ENCODE data around the gene NBAS.

The NBAS gene

GRCh38 chr2:15145046-15145817 is 415.9 kb downstream of the NBAS start:
- FAIRE-seq (no peak), DNase-seq (ENCODE audit: low spot score) (no peak)

GRCh38 chr2:15142069-15142689 is 419.0 kb downstream of the NBAS start:
- DNase-seq (ENCODE audit: low spot score) (no peak), FAIRE-seq (no peak)

DNA sequence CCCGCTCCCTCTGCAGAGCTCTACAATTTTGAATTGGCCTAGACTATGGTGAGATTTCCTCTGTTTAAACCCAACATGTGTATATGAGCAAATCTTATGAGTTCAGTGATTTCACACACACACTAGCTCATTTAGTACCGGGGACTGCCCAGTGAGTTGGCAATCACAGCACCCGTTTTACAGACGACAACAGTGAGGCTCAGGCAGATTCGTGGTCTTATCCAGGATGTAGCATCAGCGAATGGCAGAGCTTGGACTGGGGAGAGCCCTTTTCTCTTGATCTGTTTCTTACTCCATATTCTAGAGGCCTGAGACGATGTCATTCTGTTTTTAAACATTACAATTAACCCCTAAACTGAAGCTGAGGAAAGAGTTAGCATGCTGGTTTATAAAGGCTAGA is 419.9 kb downstream of the NBAS start:
- no peak for FAIRE-seq

GRCh38 chr2:15136639-15137038 is 424.5 kb downstream of the NBAS start:
- no peak for DNase-seq (ENCODE audit: low spot score)
- no peak for FAIRE-seq

More for the DNA sequence above, 419.9 kb downstream of the NBAS start:
- DNase-seq (ENCODE audit: low spot score): no peak

DNA sequence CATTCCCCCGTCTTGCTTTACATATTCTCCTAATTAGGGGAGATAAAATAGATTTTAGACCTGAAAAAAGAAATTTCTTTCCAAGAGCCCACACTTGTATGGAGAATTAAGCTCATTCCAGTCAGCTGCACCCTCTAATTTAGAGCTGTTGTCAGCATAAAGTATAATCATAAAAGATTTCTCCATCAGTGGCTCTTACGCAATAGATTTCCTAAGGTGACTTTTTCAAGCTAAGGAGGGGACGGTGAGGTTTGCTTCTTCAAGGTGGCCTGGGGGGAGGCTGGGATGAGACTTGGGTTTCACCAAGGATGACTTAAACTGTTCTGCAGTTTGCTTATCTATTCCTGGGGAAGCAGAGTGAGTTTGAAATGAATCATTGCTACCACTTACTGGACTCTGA is 426.2 kb downstream of the NBAS start:
- FAIRE-seq: no peak
- DNase-seq (ENCODE audit: low spot score): no peak

- FAIRE-seq (no peak), DNase-seq (ENCODE audit: low spot score) (no peak)
These were observed 427.7 kb downstream of the NBAS start for GRCh38 chr2:15133461-15133860.

GRCh38 chr2:15128846-15129245 is 432.3 kb downstream of the NBAS start:
- no peak for DNase-seq (ENCODE audit: low spot score)
- no peak for FAIRE-seq

GRCh38 chr2:15127876-15128275 is 433.3 kb downstream of the NBAS start:
- FAIRE-seq (no peak), DNase-seq (ENCODE audit: low spot score) (no peak)

- no peak for FAIRE-seq
- DNase-seq (ENCODE audit: low spot score): no peak
These were observed 433.8 kb downstream of the NBAS start for GRCh38 chr2:15127301-15127700.

GRCh38 chr2:15126373-15126772 is 434.8 kb downstream of the NBAS start:
- FAIRE-seq (no peak), DNase-seq (ENCODE audit: low spot score) (no peak)

- no peak for DNase-seq (ENCODE audit: low spot score)
- FAIRE-seq: no peak
These were observed 438.2 kb downstream of the NBAS start for GRCh38 chr2:15122915-15123314.

- FAIRE-seq (no peak), DNase-seq (ENCODE audit: low spot score) (no peak)
These were observed 440.5 kb downstream of the NBAS start for GRCh38 chr2:15120631-15121030.

- DNase-seq (ENCODE audit: low spot score): no peak
- FAIRE-seq: no peak
These were observed 441.4 kb downstream of the NBAS start for GRCh38 chr2:15119722-15120175.

DNA sequence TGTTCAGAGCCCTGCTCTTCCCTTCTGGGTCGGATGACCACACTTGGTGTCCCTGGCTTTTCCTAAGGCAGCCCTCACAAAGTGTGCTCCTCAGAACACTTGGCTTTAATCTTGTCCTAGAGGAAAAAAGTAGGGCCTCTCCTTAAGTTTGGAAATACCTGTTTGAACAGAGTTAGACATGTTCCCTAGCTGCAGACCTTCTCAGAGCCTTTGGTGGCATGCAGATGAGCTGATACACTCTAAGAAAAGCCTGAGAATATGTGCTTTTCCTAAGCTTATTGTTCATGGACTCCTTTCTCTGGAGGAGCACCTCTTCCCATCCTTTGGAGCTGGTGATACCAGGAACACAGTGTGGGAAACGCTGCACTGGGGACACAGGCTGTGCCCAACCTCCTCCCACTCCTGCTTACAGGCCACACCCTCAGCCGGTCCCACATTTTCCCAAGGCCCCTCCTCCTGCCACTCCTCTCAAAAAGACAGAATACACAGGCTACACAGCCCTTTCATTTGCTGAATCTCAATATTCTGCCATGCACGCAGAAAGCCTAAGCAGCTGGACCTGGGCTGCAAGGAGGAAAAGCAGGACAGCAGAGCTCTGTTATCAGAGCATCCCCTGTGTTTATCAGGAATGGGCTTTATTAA is 443.6 kb downstream of the NBAS start:
- DNase-seq (ENCODE audit: low spot score): no peak
- no peak for FAIRE-seq
